ENCODE measurements around the gene GPR85. TPM values are rescaled to one million over a fixed set of nuclear protein-coding genes. Genes with fewer than 3 reads are reported as not detected.
"Not testable (repeated sequence)": the region's sequence is repeated elsewhere in the genome, so short reads cannot be mapped to it uniquely, and the experiment has no call there.

GPR85 gene
- total RNA-seq, 3 donors from 2014 or later = 0.12 to 0.70 (median 0.57) TPM

DNA sequence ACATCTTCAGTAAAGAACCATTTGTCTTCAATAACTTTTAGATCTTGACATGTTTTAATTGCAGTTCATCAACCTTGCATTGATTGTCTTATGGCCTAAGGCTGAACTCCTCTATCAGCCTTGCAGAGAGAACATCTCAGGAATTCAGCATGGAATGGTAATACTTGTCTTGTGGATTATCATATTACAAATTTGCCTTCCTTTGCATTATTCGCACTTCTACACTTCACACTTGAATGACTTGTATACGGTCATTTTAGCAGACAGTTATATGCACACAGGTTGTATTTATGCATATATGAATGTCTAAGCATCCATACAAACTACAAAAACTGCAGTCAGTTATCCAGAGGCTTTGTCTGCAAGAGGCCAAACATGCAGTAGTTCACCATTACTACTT is 31.7 kb downstream of the GPR85 start:
- Histone ChIP-seq H3K4me3 (no peak overlapping the region), H3K9me3 (no peaks in the 10 kb centered on the region), H3K4me1 (ENCODE audit: low read depth) (no peaks in the 10 kb centered on the region), H3K36me3 (ENCODE audit: low read depth) (no peaks in the 10 kb centered on the region)
- ATAC-seq (no peak), DNase-seq (no peak)
- intact Hi-C loops (cut with DNase I, micrococcal nuclease) = no loop called here
- no peak for TF ChIP-seq CTCF (IDR thresholded peaks at IDR 0.05)

DNA sequence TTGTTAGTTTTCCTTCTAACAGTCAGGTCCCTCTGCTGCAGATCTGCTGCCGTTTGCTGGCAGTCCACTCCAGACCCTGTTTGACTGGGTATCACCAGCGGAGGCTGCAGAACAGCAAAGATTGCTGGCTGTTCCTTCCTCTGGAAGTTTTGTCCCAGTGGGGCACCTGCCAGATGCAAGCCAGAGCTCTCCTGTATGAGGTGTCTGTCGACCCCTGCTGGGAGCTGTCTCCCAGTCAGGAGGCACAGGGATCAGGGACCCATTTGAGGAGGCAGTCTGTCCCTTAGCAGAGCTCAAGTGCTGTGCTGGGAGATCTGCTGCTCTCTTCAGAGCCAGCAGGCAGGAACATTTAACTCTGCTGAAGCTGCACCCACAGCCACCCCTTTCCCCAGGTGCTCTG is 32.4 kb downstream of the GPR85 start:
- peak in 1 of 3 donors; percentile 16 for DNase-seq
- H3K4me1 ChIP-seq (ENCODE audit: low read depth); H3K4me3 ChIP-seq; H3K36me3 ChIP-seq (ENCODE audit: low read depth); ATAC-seq; intact Hi-C loops (cut with DNase I, micrococcal nuclease); H3K9me3 ChIP-seq: not testable (repeated sequence)

DNA sequence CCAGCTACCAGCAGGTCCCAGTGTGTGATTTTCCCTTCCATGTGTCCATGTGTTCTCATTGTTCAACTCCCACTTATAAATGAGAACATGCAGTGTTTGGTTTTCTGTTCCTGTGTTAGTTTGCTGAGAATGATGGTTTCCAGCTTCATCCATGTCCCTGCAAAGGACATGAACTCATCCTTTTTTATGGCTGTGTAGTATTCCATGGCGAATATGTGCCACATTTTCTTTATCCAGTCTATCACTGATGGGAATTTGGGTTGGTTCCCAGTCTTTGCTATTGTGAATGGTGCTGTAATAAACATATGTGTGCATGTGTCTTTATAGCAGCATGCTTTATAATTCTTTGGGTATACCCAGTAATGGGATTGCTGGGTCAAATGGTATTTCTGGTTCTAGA is 37.4 kb downstream of the GPR85 start:
- H3K4me3 ChIP-seq; H3K4me1 ChIP-seq (ENCODE audit: low read depth); H3K9me3 ChIP-seq; H3K36me3 ChIP-seq (ENCODE audit: low read depth); ATAC-seq; intact Hi-C loops (cut with DNase I, micrococcal nuclease); DNase-seq: not testable (repeated sequence)

- H3K4me3 ChIP-seq = no peak overlapping the region
- no peaks in the 10 kb centered on the region for H3K36me3 ChIP-seq (ENCODE audit: low read depth)
- DNase-seq (no peak), ATAC-seq (no peak)
- intact Hi-C loops (cut with DNase I, micrococcal nuclease) = no loop called here
- H3K4me1 ChIP-seq (ENCODE audit: low read depth) = no peaks in the 10 kb centered on the region
- no peak for TF ChIP-seq CTCF (IDR thresholded peaks at IDR 0.05)
- H3K9me3 ChIP-seq = no peaks in the 10 kb centered on the region
Observed at GRCh38 chr7:113046453-113046852, 40.2 kb downstream of the GPR85 start.

- intact Hi-C loops (cut with DNase I, micrococcal nuclease) = no loop called here
- Histone ChIP-seq H3K4me3 (no peak overlapping the region), H3K4me1 (ENCODE audit: low read depth) (no peaks in the 10 kb centered on the region), H3K36me3 (ENCODE audit: low read depth) (no peaks in the 10 kb centered on the region), H3K9me3 (no peaks in the 10 kb centered on the region)
- ATAC-seq = no peak
- no peak for DNase-seq
- TF ChIP-seq CTCF (IDR thresholded peaks at IDR 0.05) = no peak
Observed at GRCh38 chr7:113045379-113045778, 41.2 kb downstream of the GPR85 start.

DNA sequence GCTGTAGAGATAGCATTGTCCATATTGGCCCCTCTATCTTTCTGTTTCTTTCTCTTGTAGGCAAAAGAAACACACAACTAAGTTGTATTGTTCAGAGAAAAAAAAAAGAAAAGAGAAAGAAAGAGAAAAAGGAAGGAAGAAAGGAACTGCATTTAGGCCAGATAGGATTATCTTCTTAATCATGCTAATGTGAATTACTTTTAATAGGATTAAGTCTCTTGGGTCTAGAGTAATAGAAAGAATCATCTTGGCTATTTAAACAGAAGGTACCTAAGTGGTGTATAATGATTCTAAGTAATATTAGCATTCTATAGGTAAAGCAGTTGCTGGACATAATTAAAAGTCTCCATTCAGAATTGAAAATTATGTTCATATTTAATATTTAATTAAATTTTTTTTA is 42.2 kb downstream of the GPR85 start:
- no peak overlapping the region for H3K4me3 ChIP-seq
- DNase-seq (no peak), ATAC-seq (no peak)
- no peak for TF ChIP-seq CTCF (IDR thresholded peaks at IDR 0.05)
- intact Hi-C loops (cut with DNase I, micrococcal nuclease) = no loop called here
- H3K9me3 ChIP-seq = no peaks in the 10 kb centered on the region
- no peaks in the 10 kb centered on the region for H3K4me1 ChIP-seq (ENCODE audit: low read depth)
- no peaks in the 10 kb centered on the region for H3K36me3 ChIP-seq (ENCODE audit: low read depth)

GRCh38 chr7:113040849-113041248 is 45.8 kb downstream of the GPR85 start:
- ATAC-seq = no peak
- DNase-seq = no peak
- Histone ChIP-seq H3K4me3 (no peak overlapping the region), H3K36me3 (ENCODE audit: low read depth) (no peaks in the 10 kb centered on the region), H3K9me3 (no peaks in the 10 kb centered on the region), H3K4me1 (ENCODE audit: low read depth) (no peaks in the 10 kb centered on the region)
- no peak for TF ChIP-seq CTCF (IDR thresholded peaks at IDR 0.05)
- intact Hi-C loops (cut with DNase I, micrococcal nuclease) = no loop called here

All from mucosa of descending colon (tissue), 3 donors.